ENCODE measurements around the gene PICK1. TPM values are rescaled to one million over a fixed set of nuclear protein-coding genes. Genes with fewer than 3 reads are reported as not detected.

The PICK1 gene
- polyA plus RNA-seq, 1 donor from 2014 or later, result 101 TPM

DNA sequence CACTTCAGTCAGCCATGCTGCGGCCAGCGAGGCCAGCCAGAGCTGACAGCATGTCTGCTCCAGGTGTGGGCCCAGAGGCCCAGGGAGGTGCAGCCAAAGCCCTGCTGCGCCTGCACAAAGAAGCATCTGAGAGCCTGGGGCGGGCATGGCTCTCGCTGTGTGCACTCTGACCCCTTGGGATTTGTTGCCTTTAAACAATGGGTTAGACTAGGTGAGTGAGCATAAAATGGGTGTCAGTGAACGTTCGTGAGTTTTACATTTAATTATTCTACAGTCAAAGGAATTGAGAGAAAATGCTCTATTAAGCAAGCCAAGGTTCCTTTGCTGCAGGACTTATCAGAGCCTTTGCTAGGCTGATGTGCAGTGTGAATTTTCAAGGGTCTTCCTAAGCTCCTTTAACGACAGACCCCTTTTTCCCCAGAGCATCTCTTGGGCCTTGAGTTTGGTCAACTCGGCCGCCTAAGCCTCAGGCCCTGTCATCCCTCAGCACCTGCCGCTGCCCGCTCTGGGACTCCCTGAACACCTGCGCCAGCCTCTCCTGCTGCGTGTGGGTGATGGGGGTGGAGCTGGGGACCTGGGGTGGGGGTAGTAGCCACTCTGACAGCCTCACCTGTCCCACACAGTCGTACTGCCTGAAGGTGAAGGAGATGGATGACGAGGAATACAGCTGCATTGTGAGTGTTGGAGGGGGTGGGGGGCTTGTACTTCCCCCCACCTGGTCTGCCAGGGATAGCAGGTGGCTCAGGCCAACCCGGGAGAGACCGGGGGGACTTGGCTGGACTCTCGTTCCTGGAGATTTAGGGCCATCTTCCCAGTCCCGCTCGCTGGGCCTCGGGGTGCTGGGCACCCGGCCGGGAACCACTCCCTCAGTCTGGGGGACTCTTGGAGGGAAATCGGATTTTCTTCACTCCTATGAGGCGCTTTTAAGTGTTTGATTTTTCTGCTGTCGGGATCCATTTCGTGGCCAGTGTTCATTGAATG is 16.2 kb downstream of the PICK1 start:
- Histone ChIP-seq H3K36me3 (ENCODE audit: insufficient read depth, low read length) (no peaks in the 10 kb centered on the region), H3K27me3 (ENCODE audit: insufficient read depth, low read depth, low read length) (no peaks in the 10 kb centered on the region), H3K4me3 (ENCODE audit: low read length) (no peak overlapping the region), H3K4me2 (ENCODE audit: low read length) (no peak overlapping the region), H3K9me2 (ENCODE audit: insufficient read depth, low read length) (no peaks in the 10 kb centered on the region), H3K9ac (ENCODE audit: low read length) (no peak overlapping the region), H3F3A (ENCODE audit: insufficient read depth, low read length, poor library complexity, severe bottlenecking) (no peaks in the 10 kb centered on the region), H3K79me2 (replicated peaks; ENCODE audit: insufficient read depth, low read length) (no peaks in the 10 kb centered on the region), H4K20me1 (ENCODE audit: insufficient read depth) (no peaks in the 10 kb centered on the region), H3K9me3 (ENCODE audit: low read length) (no peaks in the 10 kb centered on the region), H2AFZ (ENCODE audit: low read depth, low read length) (no peak overlapping the region), H3K27ac (ENCODE audit: low read length) (no peak overlapping the region)
- TF ChIP-seq RAD21 (conservative IDR thresholded peaks at IDR 0.05), result no peak
- TF ChIP-seq, protein P1, sequence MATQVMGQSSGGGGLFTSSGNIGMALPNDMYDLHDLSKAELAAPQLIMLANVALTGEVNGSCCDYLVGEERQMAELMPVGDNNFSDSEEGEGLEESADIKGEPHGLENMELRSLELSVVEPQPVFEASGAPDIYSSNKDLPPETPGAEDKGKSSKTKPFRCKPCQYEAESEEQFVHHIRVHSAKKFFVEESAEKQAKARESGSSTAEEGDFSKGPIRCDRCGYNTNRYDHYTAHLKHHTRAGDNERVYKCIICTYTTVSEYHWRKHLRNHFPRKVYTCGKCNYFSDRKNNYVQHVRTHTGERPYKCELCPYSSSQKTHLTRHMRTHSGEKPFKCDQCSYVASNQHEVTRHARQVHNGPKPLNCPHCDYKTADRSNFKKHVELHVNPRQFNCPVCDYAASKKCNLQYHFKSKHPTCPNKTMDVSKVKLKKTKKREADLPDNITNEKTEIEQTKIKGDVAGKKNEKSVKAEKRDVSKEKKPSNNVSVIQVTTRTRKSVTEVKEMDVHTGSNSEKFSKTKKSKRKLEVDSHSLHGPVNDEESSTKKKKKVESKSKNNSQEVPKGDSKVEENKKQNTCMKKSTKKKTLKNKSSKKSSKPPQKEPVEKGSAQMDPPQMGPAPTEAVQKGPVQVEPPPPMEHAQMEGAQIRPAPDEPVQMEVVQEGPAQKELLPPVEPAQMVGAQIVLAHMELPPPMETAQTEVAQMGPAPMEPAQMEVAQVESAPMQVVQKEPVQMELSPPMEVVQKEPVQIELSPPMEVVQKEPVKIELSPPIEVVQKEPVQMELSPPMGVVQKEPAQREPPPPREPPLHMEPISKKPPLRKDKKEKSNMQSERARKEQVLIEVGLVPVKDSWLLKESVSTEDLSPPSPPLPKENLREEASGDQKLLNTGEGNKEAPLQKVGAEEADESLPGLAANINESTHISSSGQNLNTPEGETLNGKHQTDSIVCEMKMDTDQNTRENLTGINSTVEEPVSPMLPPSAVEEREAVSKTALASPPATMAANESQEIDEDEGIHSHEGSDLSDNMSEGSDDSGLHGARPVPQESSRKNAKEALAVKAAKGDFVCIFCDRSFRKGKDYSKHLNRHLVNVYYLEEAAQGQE (IDR thresholded peaks at IDR 0.05; ENCODE audit: borderline replicate concordance), result no peak
- no peak for TF ChIP-seq TAF1 (IDR thresholded peaks at IDR 0.05; ENCODE audit: low read depth)
- TF ChIP-seq EP300 (conservative IDR thresholded peaks at IDR 0.05; ENCODE audit: poor library complexity, severe bottlenecking), result no peak
- TF ChIP-seq SMC3 (conservative IDR thresholded peaks at IDR 0.05; ENCODE audit: poor library complexity), result no peak
- TF ChIP-seq, protein P2, sequence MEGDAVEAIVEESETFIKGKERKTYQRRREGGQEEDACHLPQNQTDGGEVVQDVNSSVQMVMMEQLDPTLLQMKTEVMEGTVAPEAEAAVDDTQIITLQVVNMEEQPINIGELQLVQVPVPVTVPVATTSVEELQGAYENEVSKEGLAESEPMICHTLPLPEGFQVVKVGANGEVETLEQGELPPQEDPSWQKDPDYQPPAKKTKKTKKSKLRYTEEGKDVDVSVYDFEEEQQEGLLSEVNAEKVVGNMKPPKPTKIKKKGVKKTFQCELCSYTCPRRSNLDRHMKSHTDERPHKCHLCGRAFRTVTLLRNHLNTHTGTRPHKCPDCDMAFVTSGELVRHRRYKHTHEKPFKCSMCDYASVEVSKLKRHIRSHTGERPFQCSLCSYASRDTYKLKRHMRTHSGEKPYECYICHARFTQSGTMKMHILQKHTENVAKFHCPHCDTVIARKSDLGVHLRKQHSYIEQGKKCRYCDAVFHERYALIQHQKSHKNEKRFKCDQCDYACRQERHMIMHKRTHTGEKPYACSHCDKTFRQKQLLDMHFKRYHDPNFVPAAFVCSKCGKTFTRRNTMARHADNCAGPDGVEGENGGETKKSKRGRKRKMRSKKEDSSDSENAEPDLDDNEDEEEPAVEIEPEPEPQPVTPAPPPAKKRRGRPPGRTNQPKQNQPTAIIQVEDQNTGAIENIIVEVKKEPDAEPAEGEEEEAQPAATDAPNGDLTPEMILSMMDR (IDR thresholded peaks at IDR 0.05; ENCODE audit: poor library complexity, severe bottlenecking), result no peak
- TF ChIP-seq MXI1 (conservative IDR thresholded peaks at IDR 0.05; ENCODE audit: poor library complexity, severe bottlenecking), result no peak
- TF ChIP-seq POLR2AphosphoS5 (IDR thresholded peaks at IDR 0.05), result no peak
- TF ChIP-seq EZH2 (IDR thresholded peaks at IDR 0.05; ENCODE audit: borderline replicate concordance, insufficient read depth, low read length, poor library complexity, severe bottlenecking), result no peak

DNA sequence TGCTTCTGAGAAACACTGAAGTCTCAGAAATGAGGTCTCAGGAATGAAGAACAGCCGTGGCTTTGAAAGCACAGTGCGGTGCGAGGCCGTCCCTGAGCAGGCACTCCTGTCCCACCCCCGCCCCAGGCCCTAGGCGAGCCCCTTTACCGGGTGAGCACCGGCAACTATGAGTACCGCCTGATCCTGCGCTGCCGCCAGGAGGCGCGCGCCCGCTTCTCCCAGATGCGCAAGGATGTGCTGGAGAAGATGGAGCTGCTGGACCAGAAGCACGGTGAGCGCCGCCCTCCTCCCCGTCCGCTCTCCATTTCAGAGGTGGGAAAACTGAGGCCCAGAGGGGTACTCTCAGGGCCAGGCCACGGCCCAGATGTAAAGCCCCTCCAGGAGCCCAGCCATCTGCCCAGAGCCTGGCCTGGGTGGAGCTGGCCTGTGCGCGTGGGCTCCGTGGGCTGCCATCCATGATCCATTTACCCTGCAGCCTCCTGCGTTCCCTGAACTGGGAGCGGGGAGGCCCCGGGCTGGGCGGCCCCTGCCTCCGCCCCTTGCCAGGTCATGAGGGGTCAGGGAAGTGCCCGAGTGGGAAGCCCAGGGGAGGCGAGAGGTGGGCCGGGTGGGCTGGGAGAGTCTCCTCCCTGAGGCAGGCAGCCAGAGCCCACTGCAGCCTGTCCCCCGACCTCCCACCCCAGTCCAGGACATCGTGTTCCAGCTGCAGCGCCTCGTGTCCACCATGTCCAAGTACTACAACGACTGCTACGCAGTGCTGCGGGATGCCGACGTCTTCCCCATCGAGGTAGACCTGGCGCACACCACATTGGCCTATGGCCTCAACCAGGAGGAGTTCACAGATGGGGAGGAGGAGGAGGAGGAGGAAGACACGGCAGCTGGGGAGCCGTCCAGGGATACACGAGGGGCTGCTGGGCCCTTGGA is 17.2 kb downstream of the PICK1 start:
- no peaks in the 10 kb centered on the region for H3K9me2 ChIP-seq (ENCODE audit: insufficient read depth, low read length)
- H3K4me2 ChIP-seq (ENCODE audit: low read length), result no peak overlapping the region
- no peak overlapping the region for H3K4me3 ChIP-seq (ENCODE audit: low read length)
- no peaks in the 10 kb centered on the region for H3K36me3 ChIP-seq (ENCODE audit: insufficient read depth, low read length)
- TF ChIP-seq, protein P1 (IDR thresholded peaks at IDR 0.05; ENCODE audit: borderline replicate concordance), result no peak
- TF ChIP-seq, protein P2 (IDR thresholded peaks at IDR 0.05; ENCODE audit: poor library complexity, severe bottlenecking), result peak; percentile 43
- TF ChIP-seq TAF1 (IDR thresholded peaks at IDR 0.05; ENCODE audit: low read depth), result no peak
- no peak for TF ChIP-seq POLR2AphosphoS5 (IDR thresholded peaks at IDR 0.05)
- no peak for TF ChIP-seq MXI1 (conservative IDR thresholded peaks at IDR 0.05; ENCODE audit: poor library complexity, severe bottlenecking)
- TF ChIP-seq RAD21 (conservative IDR thresholded peaks at IDR 0.05), result peak; percentile 32
- no peak for TF ChIP-seq EP300 (conservative IDR thresholded peaks at IDR 0.05; ENCODE audit: poor library complexity, severe bottlenecking)
- no peak for TF ChIP-seq EZH2 (IDR thresholded peaks at IDR 0.05; ENCODE audit: borderline replicate concordance, insufficient read depth, low read length, poor library complexity, severe bottlenecking)
- no peak for TF ChIP-seq SMC3 (conservative IDR thresholded peaks at IDR 0.05; ENCODE audit: poor library complexity)
- H4K20me1 ChIP-seq (ENCODE audit: insufficient read depth), result no peaks in the 10 kb centered on the region
- H3K27me3 ChIP-seq (ENCODE audit: insufficient read depth, low read depth, low read length), result no peaks in the 10 kb centered on the region
- no peak overlapping the region for H2AFZ ChIP-seq (ENCODE audit: low read depth, low read length)
- H3K27ac ChIP-seq (ENCODE audit: low read length), result no peak overlapping the region
- no peak overlapping the region for H3K9ac ChIP-seq (ENCODE audit: low read length)
- H3K9me3 ChIP-seq (ENCODE audit: low read length), result no peaks in the 10 kb centered on the region
- H3K79me2 ChIP-seq (replicated peaks; ENCODE audit: insufficient read depth, low read length), result no peaks in the 10 kb centered on the region
- H3F3A ChIP-seq (ENCODE audit: insufficient read depth, low read length, poor library complexity, severe bottlenecking), result no peaks in the 10 kb centered on the region
